DND-41 (cell line): ENCODE data around the gene SETBP1.

Experiments used
- ATAC-seq: fragments of 200-7000 bp; cut with Tn5 transposase; 3 replicates; pipeline ENCODE4 v1.9.1; 2021; ENCODE audit warnings: low read depth; ENCODE audit not compliant: insufficient read depth
- DNase-seq: peaks from one replicate; pipeline ENCODE4 v3.0.0-alpha.2; 2020
- H2AFZ ChIP-seq: 2 replicates; pipeline ENCODE4 v1.6.0; 2012; ENCODE audit warnings: low read depth, low read length
- H3K27ac ChIP-seq: 2 replicates; pipeline ENCODE4 v1.5.1; 2012; ENCODE audit warnings: low read length, inconsistent platforms
- H3K27me3 ChIP-seq: fragments of 200-600 bp; sonication (generic); 2 replicates; pipeline ENCODE4 v1.6.0; 2012; ENCODE audit warnings: low read length, mild to moderate bottlenecking, inconsistent platforms; ENCODE audit not compliant: insufficient read depth, poor library complexity
- H3K36me3 ChIP-seq: 2 replicates; pipeline ENCODE4 v1.5.1; 2012; ENCODE audit warnings: low read length, inconsistent platforms; ENCODE audit not compliant: insufficient read depth
- H3K4me1 ChIP-seq: 2 replicates; pipeline ENCODE4 v1.5.1; 2012; ENCODE audit warnings: mild to moderate bottlenecking, low read length; ENCODE audit not compliant: insufficient read depth
- H3K4me2 ChIP-seq: 2 replicates; pipeline ENCODE4 v1.6.0; 2012; ENCODE audit warnings: mild to moderate bottlenecking, moderate library complexity, low read length, inconsistent platforms; ENCODE audit not compliant: insufficient read depth
- H3K4me3 ChIP-seq, 2 experiments: fragments of 200-600 bp in 1 of 2; shearing (Covaris generic) in 1 of 2; 2 replicates each; pipeline ENCODE4 v1.5.1; 2012 to 2016; ENCODE audit warnings: inconsistent platforms in 2 of 2, low read length in 2 of 2, mild to moderate bottlenecking in 2 of 2, low read depth in 1 of 2, moderate library complexity in 1 of 2
- H3K79me2 ChIP-seq: 2 replicates; pipeline ENCODE4 v1.6.0; 2012; ENCODE audit warnings: low read length, inconsistent platforms; ENCODE audit not compliant: insufficient read depth
- H3K9ac ChIP-seq: 2 replicates; pipeline ENCODE4 v1.6.0; 2012; ENCODE audit warnings: low read depth, mild to moderate bottlenecking, inconsistent platforms, low read length, moderate library complexity
- H3K9me3 ChIP-seq: 2 replicates; pipeline ENCODE4 v1.5.1; 2012; ENCODE audit warnings: low read length, moderate library complexity, mild to moderate bottlenecking, inconsistent platforms; ENCODE audit not compliant: insufficient read depth, severe bottlenecking
- H4K20me1 ChIP-seq: 2 replicates; pipeline ENCODE4 v1.6.0; 2012; ENCODE audit warnings: low read length; ENCODE audit not compliant: insufficient read depth
- CTCF ChIP-seq: IDR thresholded peaks from 2 replicates; pipeline ENCODE4 v1.5.1; 2012; ENCODE audit warnings: borderline replicate concordance, low read length, moderate library complexity, mild to moderate bottlenecking; ENCODE audit not compliant: poor library complexity, severe bottlenecking; ENCODE audit errors: extremely low read depth
- EZH2 ChIP-seq: IDR thresholded peaks from 3 replicates; pipeline ENCODE4 v1.6.1; 2012; ENCODE audit warnings: borderline replicate concordance, low read depth, mild to moderate bottlenecking, moderate library complexity, low read length, inconsistent platforms; ENCODE audit not compliant: severe bottlenecking

The SETBP1 gene

GRCh38 chr18:44988821-44989587 is 308.3 kb downstream of the SETBP1 start:
- H3K27ac ChIP-seq, result no peak overlapping the region
- H4K20me1 ChIP-seq, result no peaks in the 10 kb centered on the region
- no peak overlapping the region for H2AFZ ChIP-seq
- no peak for DNase-seq
- no peak for TF ChIP-seq EZH2
- no peak for TF ChIP-seq CTCF
- H3K4me3 ChIP-seq, result no peak overlapping the region
- no peaks in the 10 kb centered on the region for H3K36me3 ChIP-seq
- H3K9me3 ChIP-seq, result no peaks in the 10 kb centered on the region
- H3K79me2 ChIP-seq, result no peaks in the 10 kb centered on the region
- no peaks in the 10 kb centered on the region for H3K27me3 ChIP-seq
- no peak overlapping the region for H3K9ac ChIP-seq
- no peak for ATAC-seq
- H3K4me2 ChIP-seq, result no peak overlapping the region
- no peaks in the 10 kb centered on the region for H3K4me1 ChIP-seq

GRCh38 chr18:44996261-44996660 is 315.6 kb downstream of the SETBP1 start:
- TF ChIP-seq CTCF (no peak), EZH2 (no peak)

GRCh38 chr18:44997174-44997573 is 316.5 kb downstream of the SETBP1 start:
- Histone ChIP-seq H3K27me3 (no peaks in the 10 kb centered on the region), H3K4me3 (no peak overlapping the region), H3K9ac (no peak overlapping the region), H3K27ac (no peak overlapping the region), H2AFZ (no peak overlapping the region), H3K4me2 (no peak overlapping the region), H4K20me1 (no peaks in the 10 kb centered on the region), H3K79me2 (no peaks in the 10 kb centered on the region), H3K9me3 (no peaks in the 10 kb centered on the region), H3K4me1 (no peaks in the 10 kb centered on the region), H3K36me3 (no peaks in the 10 kb centered on the region)
- TF ChIP-seq CTCF (no peak), EZH2 (no peak)
- DNase-seq, result no peak
- ATAC-seq, result no peak

More at GRCh38 chr18:44996261-44996660, 315.6 kb downstream of the SETBP1 start:
- H3K27ac ChIP-seq, result no peak overlapping the region
- H3K79me2 ChIP-seq, result no peaks in the 10 kb centered on the region
- H3K36me3 ChIP-seq, result no peaks in the 10 kb centered on the region
- DNase-seq (no peak), ATAC-seq (no peak)
- no peaks in the 10 kb centered on the region for H3K27me3 ChIP-seq
- H3K4me3 ChIP-seq, result no peak overlapping the region
- no peaks in the 10 kb centered on the region for H3K9me3 ChIP-seq
- H4K20me1 ChIP-seq, result no peaks in the 10 kb centered on the region
- H3K9ac ChIP-seq, result no peak overlapping the region
- H3K4me1 ChIP-seq, result no peaks in the 10 kb centered on the region
- no peak overlapping the region for H3K4me2 ChIP-seq
- no peak overlapping the region for H2AFZ ChIP-seq

- Histone ChIP-seq H3K9ac (no peak overlapping the region), H3K4me2 (no peak overlapping the region), H3K4me3 (no peak overlapping the region), H2AFZ (no peak overlapping the region), H3K79me2 (no peaks in the 10 kb centered on the region), H3K27ac (no peak overlapping the region), H3K36me3 (no peaks in the 10 kb centered on the region), H3K9me3 (no peaks in the 10 kb centered on the region), H3K4me1 (no peaks in the 10 kb centered on the region), H4K20me1 (no peaks in the 10 kb centered on the region), H3K27me3 (no peaks in the 10 kb centered on the region)
- TF ChIP-seq EZH2, result no peak
- TF ChIP-seq CTCF, result no peak
- ATAC-seq (no peak), DNase-seq (no peak)
These were observed 317.7 kb downstream of the SETBP1 start for GRCh38 chr18:44998360-44998759.
